Fibroblast of lung (primary cell): ENCODE results near the gene TXNL4B.

ENCODE experiments used
- EZH2 ChIP-seq: IDR thresholded peaks from 2 replicates; pipeline ENCODE4 v1.5.1; 2012; ENCODE audit warnings: low read length, control low read depth, mild to moderate bottlenecking; ENCODE audit errors: missing control alignments
- TF ChIP-seq, protein P1 (sequence below), 2 donors: IDR thresholded peaks in 1 of 2; conservative IDR thresholded peaks in 1 of 2; 1 replicate in 1 of 2; 2 replicates in 1 of 2; pipeline ENCODE4 v1.5.1; 2011 to 2012; ENCODE audit warnings: low read length in 2 of 2, control low read depth in 1 of 2, inconsistent platforms in 1 of 2, low read depth in 1 of 2, mild to moderate bottlenecking in 1 of 2

DNA sequence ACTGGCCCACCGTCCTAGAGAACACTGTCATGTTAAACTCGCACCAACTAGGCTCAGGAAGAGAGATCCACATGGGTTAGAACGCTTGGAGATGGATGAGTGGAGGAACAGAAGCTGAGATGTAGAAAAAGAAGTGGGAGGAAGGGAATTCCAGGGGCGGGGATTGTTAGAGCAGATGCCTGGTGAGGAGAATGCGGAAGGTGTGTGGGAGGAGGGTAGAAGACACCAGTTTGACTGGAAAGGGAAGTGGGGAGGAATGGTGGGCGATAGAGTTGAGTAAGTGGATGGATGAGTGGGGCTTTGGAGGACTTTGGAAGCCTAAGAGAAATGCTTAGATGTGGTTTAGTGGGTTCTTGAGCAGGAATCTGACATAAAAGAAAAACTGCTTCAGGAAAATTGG is 37.6 kb upstream of the TXNL4B start:
- TF ChIP-seq, protein P1, sequence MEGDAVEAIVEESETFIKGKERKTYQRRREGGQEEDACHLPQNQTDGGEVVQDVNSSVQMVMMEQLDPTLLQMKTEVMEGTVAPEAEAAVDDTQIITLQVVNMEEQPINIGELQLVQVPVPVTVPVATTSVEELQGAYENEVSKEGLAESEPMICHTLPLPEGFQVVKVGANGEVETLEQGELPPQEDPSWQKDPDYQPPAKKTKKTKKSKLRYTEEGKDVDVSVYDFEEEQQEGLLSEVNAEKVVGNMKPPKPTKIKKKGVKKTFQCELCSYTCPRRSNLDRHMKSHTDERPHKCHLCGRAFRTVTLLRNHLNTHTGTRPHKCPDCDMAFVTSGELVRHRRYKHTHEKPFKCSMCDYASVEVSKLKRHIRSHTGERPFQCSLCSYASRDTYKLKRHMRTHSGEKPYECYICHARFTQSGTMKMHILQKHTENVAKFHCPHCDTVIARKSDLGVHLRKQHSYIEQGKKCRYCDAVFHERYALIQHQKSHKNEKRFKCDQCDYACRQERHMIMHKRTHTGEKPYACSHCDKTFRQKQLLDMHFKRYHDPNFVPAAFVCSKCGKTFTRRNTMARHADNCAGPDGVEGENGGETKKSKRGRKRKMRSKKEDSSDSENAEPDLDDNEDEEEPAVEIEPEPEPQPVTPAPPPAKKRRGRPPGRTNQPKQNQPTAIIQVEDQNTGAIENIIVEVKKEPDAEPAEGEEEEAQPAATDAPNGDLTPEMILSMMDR (conservative IDR thresholded peaks at IDR 0.05 in 1 of 2, IDR thresholded peaks at IDR 0.05 in 1 of 2; ENCODE audit: low read depth in 1 of 2, low read length in 2 of 2), result no peak
- TF ChIP-seq EZH2, result no peak
